Measurements from ENCODE around the gene CRX.
"Not testable (repeated sequence)": the region's sequence is repeated elsewhere in the genome, so short reads cannot be mapped to it uniquely, and the experiment has no call there.

CRX gene

DNA sequence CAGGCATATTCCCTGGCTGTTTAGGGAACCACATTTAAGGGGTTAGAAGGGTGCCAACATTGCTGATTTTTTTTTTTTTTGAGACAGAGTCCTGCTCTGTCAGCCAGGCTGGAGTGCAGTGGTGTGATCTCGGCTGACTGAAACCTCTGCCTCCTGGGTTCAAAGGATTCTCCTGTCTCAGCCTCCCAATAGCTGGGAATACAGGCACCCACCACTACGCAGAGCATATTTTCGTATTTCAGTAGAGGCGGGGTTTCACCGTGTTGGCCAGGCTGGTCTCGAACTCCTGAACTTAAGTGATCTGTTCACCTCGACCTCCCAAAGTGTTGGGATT is 7.8 kb upstream of the CRX start:
- Histone ChIP-seq H3K36me3 (replicated peaks; ENCODE audit: insufficient read depth, low read length) (no peaks in the 10 kb centered on the region), H3K9me3 (replicated peaks; ENCODE audit: insufficient read depth, low read length) (no peaks in the 10 kb centered on the region), H3F3A (ENCODE audit: insufficient read depth, low read length) (no peaks in the 10 kb centered on the region), H3K4me2 (ENCODE audit: low read depth, low read length) (no peak overlapping the region), H3K4me1 (ENCODE audit: low read length) (no peaks in the 10 kb centered on the region), H3K27ac (ENCODE audit: low read length) (no peak overlapping the region), H3K4me3 (ENCODE audit: low read length) (no peak overlapping the region), H2AFZ (ENCODE audit: low read length) (no peak overlapping the region), H3K9ac (ENCODE audit: low read length) (no peak overlapping the region), H3K79me2 (ENCODE audit: low read length) (no peaks in the 10 kb centered on the region), H4K20me1 (ENCODE audit: insufficient read depth, low read length) (no peaks in the 10 kb centered on the region), H3K27me3 (replicated peaks; ENCODE audit: insufficient read depth, low read length) (peaks cover 51% of the 10 kb centered on the region), H3K9me2 (replicated peaks; ENCODE audit: insufficient read depth, low read length) (no peaks in the 10 kb centered on the region)
- no peak for TF ChIP-seq EZH2 (optimal IDR thresholded peaks at IDR 0.05; ENCODE audit: low read depth, low read length)
- no peak for TF ChIP-seq CTCF (IDR thresholded peaks at IDR 0.05; ENCODE audit: low read length)
- TF ChIP-seq EZH2phosphoT487 (IDR thresholded peaks at IDR 0.05; ENCODE audit: low read length), result no peak
- no peak for DNase-seq

DNA sequence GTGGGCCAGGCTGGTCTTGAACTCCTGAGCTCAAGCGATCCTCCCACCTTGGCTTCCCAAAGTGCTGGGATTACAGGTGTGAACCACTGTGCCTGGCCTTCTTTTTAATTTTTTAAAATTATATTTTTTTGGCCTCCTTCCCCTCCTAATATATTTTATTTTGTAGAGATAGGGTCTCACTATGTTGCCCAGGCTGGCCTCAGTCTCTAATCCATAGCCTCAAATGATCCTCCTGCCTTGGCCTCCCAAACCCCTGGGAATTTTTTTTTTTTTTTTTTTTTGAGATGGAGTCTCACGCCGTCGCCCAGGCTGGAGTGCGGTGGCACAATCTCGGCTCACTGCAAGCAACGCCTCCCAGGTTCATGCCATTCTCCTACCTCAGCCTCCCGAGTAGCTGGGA is 5.5 kb upstream of the CRX start:
- H3K9me2 ChIP-seq (replicated peaks; ENCODE audit: insufficient read depth, low read length); DNase-seq; H3K27ac ChIP-seq (ENCODE audit: low read length); H3K9ac ChIP-seq (ENCODE audit: low read length); H3K4me2 ChIP-seq (ENCODE audit: low read depth, low read length); H3K36me3 ChIP-seq (replicated peaks; ENCODE audit: insufficient read depth, low read length); H3F3A ChIP-seq (ENCODE audit: insufficient read depth, low read length); H3K9me3 ChIP-seq (replicated peaks; ENCODE audit: insufficient read depth, low read length); H3K4me1 ChIP-seq (ENCODE audit: low read length); H3K4me3 ChIP-seq (ENCODE audit: low read length); H4K20me1 ChIP-seq (ENCODE audit: insufficient read depth, low read length); H2AFZ ChIP-seq (ENCODE audit: low read length); H3K79me2 ChIP-seq (ENCODE audit: low read length): not testable (repeated sequence)
- peaks cover 57% of the 10 kb centered on the region for H3K27me3 ChIP-seq (replicated peaks; ENCODE audit: insufficient read depth, low read length)

DNA sequence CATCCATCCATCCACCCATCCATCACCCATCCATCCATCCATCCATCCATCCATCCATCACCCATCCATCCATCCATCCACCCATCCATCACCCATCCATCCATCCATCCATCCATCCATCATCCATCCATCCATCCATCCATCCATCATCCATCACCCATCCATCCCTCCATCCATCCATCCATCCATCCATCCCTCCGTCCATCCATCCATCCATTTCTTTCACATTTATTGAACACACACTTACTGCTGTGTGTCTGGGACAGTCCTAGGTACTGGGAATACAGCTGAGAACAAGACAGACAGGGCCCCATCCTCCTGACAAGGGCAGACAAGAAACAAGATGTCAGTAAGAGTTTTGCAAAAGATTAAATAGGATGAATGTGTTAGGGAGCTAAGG is 3.5 kb upstream of the CRX start:
- H4K20me1 ChIP-seq (ENCODE audit: insufficient read depth, low read length); H3K79me2 ChIP-seq (ENCODE audit: low read length); H3K9me3 ChIP-seq (replicated peaks; ENCODE audit: insufficient read depth, low read length); H3K27ac ChIP-seq (ENCODE audit: low read length); H3F3A ChIP-seq (ENCODE audit: insufficient read depth, low read length); H3K4me1 ChIP-seq (ENCODE audit: low read length); H3K36me3 ChIP-seq (replicated peaks; ENCODE audit: insufficient read depth, low read length); H3K9me2 ChIP-seq (replicated peaks; ENCODE audit: insufficient read depth, low read length); H3K4me3 ChIP-seq (ENCODE audit: low read length); H3K4me2 ChIP-seq (ENCODE audit: low read depth, low read length); H3K9ac ChIP-seq (ENCODE audit: low read length); DNase-seq; H2AFZ ChIP-seq (ENCODE audit: low read length): not testable (repeated sequence)
- peaks cover 66% of the 10 kb centered on the region for H3K27me3 ChIP-seq (replicated peaks; ENCODE audit: insufficient read depth, low read length)

GRCh38 chr19:47819858-47820257 is 1.9 kb upstream of the CRX start:
- Histone ChIP-seq H3K79me2 (ENCODE audit: low read length) (no peaks in the 10 kb centered on the region), H3K9me3 (replicated peaks; ENCODE audit: insufficient read depth, low read length) (no peaks in the 10 kb centered on the region), H3K9me2 (replicated peaks; ENCODE audit: insufficient read depth, low read length) (no peaks in the 10 kb centered on the region), H3K4me1 (ENCODE audit: low read length) (no peaks in the 10 kb centered on the region), H3K9ac (ENCODE audit: low read length) (no peak overlapping the region), H2AFZ (ENCODE audit: low read length) (no peak overlapping the region), H3F3A (ENCODE audit: insufficient read depth, low read length) (no peaks in the 10 kb centered on the region), H3K36me3 (replicated peaks; ENCODE audit: insufficient read depth, low read length) (no peaks in the 10 kb centered on the region), H3K27ac (ENCODE audit: low read length) (no peak overlapping the region), H3K4me2 (ENCODE audit: low read depth, low read length) (no peak overlapping the region), H3K4me3 (ENCODE audit: low read length) (no peak overlapping the region), H3K27me3 (replicated peaks; ENCODE audit: insufficient read depth, low read length) (peaks cover 75% of the 10 kb centered on the region), H4K20me1 (ENCODE audit: insufficient read depth, low read length) (no peaks in the 10 kb centered on the region)
- DNase-seq, result no peak
- TF ChIP-seq CTCF (IDR thresholded peaks at IDR 0.05; ENCODE audit: low read length) (no peak), EZH2phosphoT487 (IDR thresholded peaks at IDR 0.05; ENCODE audit: low read length) (no peak), EZH2 (optimal IDR thresholded peaks at IDR 0.05; ENCODE audit: low read depth, low read length) (no peak)
